ENCODE results near the gene FKBP5. TPM values are rescaled to one million over a fixed set of nuclear protein-coding genes. Genes with fewer than 3 reads are reported as not detected.

Gene FKBP5
- total RNA-seq, 3 donors from 2014 or later: 167 to 970 (median 266) TPM

DNA sequence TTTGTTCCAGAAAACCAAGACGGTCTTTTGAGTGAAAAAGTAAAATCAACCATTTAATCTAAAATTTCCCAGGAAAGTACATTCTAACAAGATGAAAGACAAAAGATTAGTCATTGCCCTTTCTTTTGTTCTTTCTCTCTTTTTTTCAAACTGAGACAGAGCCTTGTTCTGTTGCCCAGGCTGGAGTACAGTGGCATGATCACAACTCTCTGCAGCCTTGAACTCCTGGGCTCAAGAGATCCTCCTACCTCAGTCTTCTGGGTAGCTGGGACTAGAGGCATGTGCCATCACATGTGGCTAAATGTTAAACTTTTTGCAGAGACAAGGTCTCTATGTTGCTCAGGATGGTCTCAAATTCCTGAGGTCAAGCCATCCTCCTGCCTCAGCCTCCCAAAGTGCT is 75.0 kb downstream of the FKBP5 start:
- Histone ChIP-seq H3K27ac (no peak overlapping the region), H3K4me3 (no peak overlapping the region), H3K9me3 (no peaks in the 10 kb centered on the region), H3K36me3 (no peaks in the 10 kb centered on the region), H3K27me3 (no peaks in the 10 kb centered on the region), H3K4me1 (no peaks in the 10 kb centered on the region)
- no peak for TF ChIP-seq POLR2AphosphoS5 (IDR thresholded peaks at IDR 0.05)
- TF ChIP-seq, protein P1, sequence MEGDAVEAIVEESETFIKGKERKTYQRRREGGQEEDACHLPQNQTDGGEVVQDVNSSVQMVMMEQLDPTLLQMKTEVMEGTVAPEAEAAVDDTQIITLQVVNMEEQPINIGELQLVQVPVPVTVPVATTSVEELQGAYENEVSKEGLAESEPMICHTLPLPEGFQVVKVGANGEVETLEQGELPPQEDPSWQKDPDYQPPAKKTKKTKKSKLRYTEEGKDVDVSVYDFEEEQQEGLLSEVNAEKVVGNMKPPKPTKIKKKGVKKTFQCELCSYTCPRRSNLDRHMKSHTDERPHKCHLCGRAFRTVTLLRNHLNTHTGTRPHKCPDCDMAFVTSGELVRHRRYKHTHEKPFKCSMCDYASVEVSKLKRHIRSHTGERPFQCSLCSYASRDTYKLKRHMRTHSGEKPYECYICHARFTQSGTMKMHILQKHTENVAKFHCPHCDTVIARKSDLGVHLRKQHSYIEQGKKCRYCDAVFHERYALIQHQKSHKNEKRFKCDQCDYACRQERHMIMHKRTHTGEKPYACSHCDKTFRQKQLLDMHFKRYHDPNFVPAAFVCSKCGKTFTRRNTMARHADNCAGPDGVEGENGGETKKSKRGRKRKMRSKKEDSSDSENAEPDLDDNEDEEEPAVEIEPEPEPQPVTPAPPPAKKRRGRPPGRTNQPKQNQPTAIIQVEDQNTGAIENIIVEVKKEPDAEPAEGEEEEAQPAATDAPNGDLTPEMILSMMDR (IDR thresholded peaks at IDR 0.05): no peak
- no peak for TF ChIP-seq POLR2A (IDR thresholded peaks at IDR 0.05)
- no peak for DNase-seq (ENCODE audit: low spot score in 2 of 2)
- intact Hi-C loops (cut with DNase I; ENCODE audit: low total_unique reads): loop anchor here (1.0 kb wide), 1 partner anchor 8 kb away; no protein-coding TSS in a partner anchor

- no peaks in the 10 kb centered on the region for H3K36me3 ChIP-seq
- no peaks in the 10 kb centered on the region for H3K27me3 ChIP-seq
- TF ChIP-seq, protein P1 (IDR thresholded peaks at IDR 0.05): no peak
- TF ChIP-seq POLR2A (IDR thresholded peaks at IDR 0.05) (no peak), POLR2AphosphoS5 (IDR thresholded peaks at IDR 0.05) (no peak)
- DNase-seq (ENCODE audit: low spot score in 2 of 2): no peak
- intact Hi-C loops (cut with DNase I; ENCODE audit: low total_unique reads): no loop called here
- H3K4me3 ChIP-seq: no peak overlapping the region
- H3K9me3 ChIP-seq: no peaks in the 10 kb centered on the region
- H3K27ac ChIP-seq: no peak overlapping the region
- H3K4me1 ChIP-seq: no peaks in the 10 kb centered on the region
Observed at GRCh38 chr6:35611240-35611639, 77.5 kb downstream of the FKBP5 start.

DNA sequence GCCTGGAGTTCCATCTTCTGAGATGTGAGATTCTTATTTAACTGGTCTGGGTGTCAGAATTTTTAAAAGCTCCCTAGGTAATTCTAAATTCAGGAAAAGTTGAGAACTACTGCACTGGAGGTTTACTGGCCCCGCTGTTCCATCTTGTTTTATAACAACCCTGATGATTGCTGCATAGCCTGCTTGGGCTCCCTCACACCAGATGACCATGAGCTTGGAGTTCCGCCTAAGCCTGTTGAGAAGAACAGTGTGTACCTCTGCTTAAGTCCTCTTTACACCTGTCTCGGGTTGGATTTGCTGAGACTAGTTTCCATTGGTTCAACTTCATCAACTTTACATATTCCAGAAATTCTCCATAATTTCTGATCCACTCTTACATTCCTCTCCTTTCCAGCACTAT is 77.9 kb downstream of the FKBP5 start:
- intact Hi-C loops (cut with DNase I; ENCODE audit: low total_unique reads): no loop called here

GRCh38 chr6:35609588-35609987 is 79.1 kb downstream of the FKBP5 start:
- DNase-seq (ENCODE audit: low spot score in 2 of 2): no peak
- no peaks in the 10 kb centered on the region for H3K4me1 ChIP-seq
- intact Hi-C loops (cut with DNase I; ENCODE audit: low total_unique reads): no loop called here
- H3K4me3 ChIP-seq: no peak overlapping the region
- no peak overlapping the region for H3K27ac ChIP-seq
- no peaks in the 10 kb centered on the region for H3K27me3 ChIP-seq
- H3K9me3 ChIP-seq: no peaks in the 10 kb centered on the region
- no peaks in the 10 kb centered on the region for H3K36me3 ChIP-seq
- TF ChIP-seq POLR2A (IDR thresholded peaks at IDR 0.05) (no peak), POLR2AphosphoS5 (IDR thresholded peaks at IDR 0.05) (no peak)
- TF ChIP-seq, protein P1 (IDR thresholded peaks at IDR 0.05): no peak

More for the DNA sequence above, 77.9 kb downstream of the FKBP5 start:
- Histone ChIP-seq H3K27me3 (no peaks in the 10 kb centered on the region), H3K9me3 (no peaks in the 10 kb centered on the region), H3K4me3 (no peak overlapping the region), H3K4me1 (no peaks in the 10 kb centered on the region), H3K36me3 (no peaks in the 10 kb centered on the region), H3K27ac (no peak overlapping the region)
- DNase-seq (ENCODE audit: low spot score in 2 of 2): no peak
- TF ChIP-seq, protein P1 (IDR thresholded peaks at IDR 0.05): no peak
- no peak for TF ChIP-seq POLR2AphosphoS5 (IDR thresholded peaks at IDR 0.05)
- TF ChIP-seq POLR2A (IDR thresholded peaks at IDR 0.05): no peak

DNA sequence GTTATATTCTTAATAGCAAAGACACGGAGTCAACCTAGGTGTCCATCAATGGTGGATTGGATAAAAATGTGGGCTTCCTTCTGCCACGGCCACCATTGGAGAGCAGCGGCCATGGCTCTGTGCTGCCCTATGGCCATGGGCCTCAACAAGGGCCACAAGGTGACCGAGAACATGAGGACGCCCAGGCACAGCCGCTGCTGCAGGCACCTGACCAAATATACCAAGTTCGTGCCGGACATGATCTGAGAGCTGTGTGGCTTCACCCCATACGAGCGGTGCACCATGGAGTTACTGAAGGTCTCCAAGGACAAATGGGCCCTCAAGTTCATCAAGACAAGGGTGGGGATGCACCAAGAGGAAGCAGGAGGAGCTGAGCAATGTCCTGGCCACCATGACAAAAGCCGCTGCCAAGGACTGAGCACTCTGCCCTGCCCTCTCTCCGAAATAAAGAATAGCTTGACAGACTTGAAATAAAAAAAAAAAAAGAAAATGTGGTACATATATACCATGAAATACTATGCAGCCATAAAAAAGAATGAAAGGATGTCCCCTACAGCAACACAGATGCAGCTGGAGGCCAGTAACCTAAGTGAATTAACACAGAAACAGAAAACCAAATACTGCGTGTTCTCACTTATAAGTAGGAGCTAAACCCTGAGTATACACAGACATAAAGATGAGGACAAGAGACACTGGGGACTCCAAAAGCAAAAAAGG is 81.0 kb downstream of the FKBP5 start:
- H3K9me3 ChIP-seq: no peaks in the 10 kb centered on the region
- H3K27me3 ChIP-seq: no peaks in the 10 kb centered on the region
- peaks cover 5 to 12% of the 10 kb centered on the region in 2 donors for H3K4me1 ChIP-seq
- no peak overlapping the region for H3K4me3 ChIP-seq
- no peak overlapping the region for H3K27ac ChIP-seq
- intact Hi-C loops (cut with DNase I; ENCODE audit: low total_unique reads): no loop called here
- TF ChIP-seq POLR2A (IDR thresholded peaks at IDR 0.05) (no peak), POLR2AphosphoS5 (IDR thresholded peaks at IDR 0.05) (no peak)
- TF ChIP-seq, protein P1 (IDR thresholded peaks at IDR 0.05): no peak
- no peaks in the 10 kb centered on the region for H3K36me3 ChIP-seq
- no peak for DNase-seq (ENCODE audit: low spot score in 2 of 2)
